Lower leg skin (tissue), 3 donors: Measurements from ENCODE around the gene CAPNS1.
"Not testable (repeated sequence)": the region's sequence is repeated elsewhere in the genome, so short reads cannot be mapped to it uniquely, and the experiment has no call there.

ENCODE experiments used
- CTCF ChIP-seq, 3 donors: fragments of 450-650 bp; IDR thresholded peaks; one replicate each; pipeline ENCODE4 v1.5.1; 2016; ENCODE audit warnings: antibody characterized with exemption in 3 of 3, mild to moderate bottlenecking in 3 of 3, moderate library complexity in 2 of 3
- POLR2A ChIP-seq, 2 donors: fragments of 450-650 bp; IDR thresholded peaks; one replicate each; pipeline ENCODE4 v1.6.1; 2016 to 2017; ENCODE audit warnings: antibody characterized with exemption in 2 of 2, mild to moderate bottlenecking in 1 of 2, moderate library complexity in 1 of 2

DNA sequence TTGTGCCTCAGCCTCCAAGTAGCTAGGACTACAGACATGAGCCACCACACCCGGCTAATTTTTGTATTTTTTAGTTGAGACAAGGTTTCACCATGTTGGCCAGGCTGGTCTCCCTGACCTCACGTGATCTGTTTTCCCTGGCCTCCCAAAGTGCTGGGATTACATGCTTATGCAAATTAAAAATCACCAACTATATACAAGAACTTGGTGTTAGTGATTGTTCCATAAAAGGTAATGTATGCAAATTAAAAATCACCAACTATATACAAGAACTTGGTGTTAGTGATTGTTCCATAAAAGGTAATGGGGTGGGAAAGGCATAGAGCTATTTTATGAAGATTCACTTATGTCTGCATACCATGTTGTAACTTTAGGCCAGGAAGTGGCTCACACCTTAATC lies 39.2 kb downstream of the CAPNS1 start:
- not testable (repeated sequence) for TF ChIP-seq CTCF, POLR2A (IDR thresholded peaks at IDR 0.05)
